ENCODE data around the gene IL34. TPM values are rescaled to one million over a fixed set of nuclear protein-coding genes. Genes with fewer than 3 reads are reported as not detected.

Gene IL34
- total RNA-seq, 1 experiment from 2014 or later = 4.4 TPM

DNA sequence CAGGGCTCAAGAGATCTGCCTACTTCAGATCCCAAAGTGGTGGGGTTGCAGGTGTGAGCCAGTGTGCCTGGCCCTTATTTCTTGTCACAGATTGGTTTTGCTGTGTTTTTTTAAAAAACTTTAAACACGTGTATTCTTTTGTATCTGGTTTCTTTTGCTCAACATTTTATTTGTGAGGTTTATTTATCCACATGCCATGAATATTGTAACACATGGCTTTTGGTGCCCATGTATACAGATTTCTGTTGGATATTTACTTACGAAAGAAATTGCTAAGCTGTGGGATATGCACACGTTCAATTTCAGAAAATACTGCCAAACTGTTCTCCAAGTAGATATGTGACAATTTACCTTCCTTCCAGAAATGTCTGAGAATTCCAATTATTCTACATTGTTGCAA lies 18.7 kb upstream of the IL34 start:
- Mint-ChIP-seq H3K27me3 (ENCODE audit: low read depth) (peaks cover 2% of the 10 kb centered on the region), H3K27ac (peak overlapping the region in 1 of 3 experiments; percentile 21; a peak in 1 of 7 replicates), H3K4me1 (peaks cover 36 to 42% of the 10 kb centered on the region in 2 experiments), H3K36me3 (ENCODE audit: insufficient read depth in 1 of 3, low read depth in 3 of 3) (peaks cover 13 to 26% (median 22%) of the 10 kb centered on the region in 3 experiments), H3K4me3 (no peak overlapping the region), H3K9me3 (peaks cover 25 to 29% of the 10 kb centered on the region in 2 experiments)
- Histone ChIP-seq H3K23ac (ENCODE audit: insufficient read length, low read depth, low read length) (no peak overlapping the region), H3K23me2 (ENCODE audit: insufficient read length, low read depth, low read length, poor library complexity, severe bottlenecking) (no peaks in the 10 kb centered on the region), H3K14ac (ENCODE audit: insufficient read depth, low read length) (no peak overlapping the region), H3T11ph (ENCODE audit: low read length) (no peak overlapping the region), H3K9me3 (ENCODE audit: control insufficient read depth, low read depth, low read length) (peaks cover 4% of the 10 kb centered on the region), H2BK5ac (ENCODE audit: insufficient read length, low read length) (no peak overlapping the region), H4K8ac (replicated peaks; ENCODE audit: insufficient read length, low read depth, low read length) (no peak overlapping the region), H2AK5ac (ENCODE audit: insufficient read length, low read length) (no peak overlapping the region), H3K4ac (ENCODE audit: low read depth, low read length) (no peak overlapping the region), H2BK120ac (ENCODE audit: low read depth, low read length, poor library complexity, severe bottlenecking) (no peak overlapping the region), H3K18ac (ENCODE audit: insufficient read length, low read depth, low read length) (no peak overlapping the region), H3K4me1 (ENCODE audit: insufficient read depth, low read length) (no peaks in the 10 kb centered on the region; the same call in 1 of the 2 replicates), H2BK15ac (ENCODE audit: low read depth, low read length) (no peak overlapping the region), H4K20me1 (ENCODE audit: control insufficient read depth, insufficient read depth, insufficient read length) (no peaks in the 10 kb centered on the region), H3K79me2 (ENCODE audit: insufficient read depth, low read length) (no peaks in the 10 kb centered on the region), H3K4me2 (ENCODE audit: insufficient read depth, insufficient read length, low read length) (no peak overlapping the region), H2BK20ac (ENCODE audit: low read depth, low read length, poor library complexity, severe bottlenecking) (no peak overlapping the region), H3K27me3 (ENCODE audit: insufficient read depth, low read length) (no peaks in the 10 kb centered on the region), H2AFZ (ENCODE audit: low read length) (no peak overlapping the region), H2BK12ac (ENCODE audit: insufficient read length, low read depth, low read length) (no peak overlapping the region), H4K91ac (ENCODE audit: insufficient read length, low read depth, low read length) (no peak overlapping the region), H3K56ac (ENCODE audit: insufficient read length, low read depth, low read length) (no peak overlapping the region), H3K79me1 (ENCODE audit: insufficient read depth, low read depth, low read length, poor library complexity, severe bottlenecking) (no peaks in the 10 kb centered on the region), H4K5ac (ENCODE audit: insufficient read length, low read depth, low read length) (no peak overlapping the region), H3K27ac (ENCODE audit: insufficient read length, low read depth, low read length) (no peak overlapping the region), H3K9ac (ENCODE audit: extremely low read depth, insufficient read length, low read length) (no peak overlapping the region)
- TF ChIP-seq, protein P1, sequence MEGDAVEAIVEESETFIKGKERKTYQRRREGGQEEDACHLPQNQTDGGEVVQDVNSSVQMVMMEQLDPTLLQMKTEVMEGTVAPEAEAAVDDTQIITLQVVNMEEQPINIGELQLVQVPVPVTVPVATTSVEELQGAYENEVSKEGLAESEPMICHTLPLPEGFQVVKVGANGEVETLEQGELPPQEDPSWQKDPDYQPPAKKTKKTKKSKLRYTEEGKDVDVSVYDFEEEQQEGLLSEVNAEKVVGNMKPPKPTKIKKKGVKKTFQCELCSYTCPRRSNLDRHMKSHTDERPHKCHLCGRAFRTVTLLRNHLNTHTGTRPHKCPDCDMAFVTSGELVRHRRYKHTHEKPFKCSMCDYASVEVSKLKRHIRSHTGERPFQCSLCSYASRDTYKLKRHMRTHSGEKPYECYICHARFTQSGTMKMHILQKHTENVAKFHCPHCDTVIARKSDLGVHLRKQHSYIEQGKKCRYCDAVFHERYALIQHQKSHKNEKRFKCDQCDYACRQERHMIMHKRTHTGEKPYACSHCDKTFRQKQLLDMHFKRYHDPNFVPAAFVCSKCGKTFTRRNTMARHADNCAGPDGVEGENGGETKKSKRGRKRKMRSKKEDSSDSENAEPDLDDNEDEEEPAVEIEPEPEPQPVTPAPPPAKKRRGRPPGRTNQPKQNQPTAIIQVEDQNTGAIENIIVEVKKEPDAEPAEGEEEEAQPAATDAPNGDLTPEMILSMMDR (conservative IDR thresholded peaks at IDR 0.05) = no peak
- DNase-seq = no peak
- no CpG with 5 or more reads among the region's 3 CpGs for WGBS (ENCODE audit: extremely low coverage, insufficient read length, low lambda C conversion rate)

Data from H9 (cell line).